ENCODE measurements around the gene NCAM2.
"Not testable (repeated sequence)": the region's sequence is repeated elsewhere in the genome, so short reads cannot be mapped to it uniquely, and the experiment has no call there.

The NCAM2 gene

DNA sequence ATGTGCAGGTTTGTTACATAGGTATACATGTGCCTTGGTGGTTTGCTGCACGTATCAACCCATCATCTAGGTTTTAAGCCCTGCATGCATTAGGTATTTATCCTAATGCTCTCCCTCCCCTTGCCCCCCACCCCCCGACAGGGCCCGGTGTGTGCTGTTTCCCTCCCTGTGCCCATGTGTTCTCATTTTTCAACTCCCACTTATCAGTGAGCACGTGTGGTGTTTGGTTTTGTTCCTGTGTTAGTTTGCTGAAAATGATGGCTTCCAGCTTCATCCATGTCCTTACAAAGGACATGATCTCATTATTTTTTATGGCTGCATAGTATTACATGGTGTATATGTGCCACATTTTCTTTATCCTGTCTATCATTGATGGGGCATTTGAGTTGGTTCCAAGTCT is 151.2 kb downstream of the NCAM2 start:
- not testable (repeated sequence) for H3K4me3 ChIP-seq (ENCODE audit: low read length); H2BK5ac ChIP-seq (ENCODE audit: low read length); H4K5ac ChIP-seq (ENCODE audit: low read length); H3K56ac ChIP-seq (ENCODE audit: low read length); H3K23ac ChIP-seq (ENCODE audit: low read length); H3K27me3 ChIP-seq (ENCODE audit: insufficient read depth, low read length, poor library complexity); H3K36me3 ChIP-seq (ENCODE audit: control insufficient read depth, insufficient read depth, low read length); H2BK15ac ChIP-seq (replicated peaks; ENCODE audit: low read depth); H3K27ac ChIP-seq (ENCODE audit: low read depth, low read length); H3K9ac ChIP-seq (ENCODE audit: low read length); H3K4me2 ChIP-seq (ENCODE audit: low read length); H3K79me2 ChIP-seq (ENCODE audit: control insufficient read depth, insufficient read depth, low read length); H4K8ac ChIP-seq (ENCODE audit: low read depth, low read length); H3K18ac ChIP-seq (ENCODE audit: low read length); H2AK5ac ChIP-seq (ENCODE audit: low read length); H3K4ac ChIP-seq (ENCODE audit: low read depth, low read length); H2BK120ac ChIP-seq (ENCODE audit: low read depth, low read length); DNase-seq; H3K4me1 ChIP-seq (ENCODE audit: control insufficient read depth, low read depth, low read length); H3K79me1 ChIP-seq (ENCODE audit: low read length)
- no CpG with 5 or more reads among the region's 4 CpGs for WGBS (ENCODE audit: extremely low coverage, insufficient coverage, low lambda C conversion rate)

DNA sequence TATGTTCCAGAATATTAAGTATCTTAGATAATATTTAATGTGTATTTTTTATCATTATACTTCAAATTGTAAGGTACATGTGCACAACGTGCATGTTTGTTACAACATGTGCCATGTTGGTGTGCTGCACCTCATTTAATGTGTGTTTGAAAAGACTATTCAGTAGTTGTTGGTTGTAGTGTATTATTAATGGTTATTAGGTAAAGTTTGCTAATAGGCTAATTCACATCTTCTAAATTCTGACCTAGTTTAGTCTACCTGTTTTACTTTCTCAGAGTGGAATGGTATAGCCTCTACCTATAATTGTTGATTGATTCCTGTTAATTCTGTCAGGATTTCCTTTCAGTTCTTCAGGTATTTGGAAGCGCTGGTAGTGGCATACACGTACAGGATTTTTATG is 153.0 kb downstream of the NCAM2 start:
- no peaks in the 10 kb centered on the region for H3K36me3 ChIP-seq (ENCODE audit: control insufficient read depth, insufficient read depth, low read length)
- H3K9ac ChIP-seq (ENCODE audit: low read length) = no peak overlapping the region
- H2AK5ac ChIP-seq (ENCODE audit: low read length) = no peak overlapping the region
- no peaks in the 10 kb centered on the region for H3K27me3 ChIP-seq (ENCODE audit: insufficient read depth, low read length, poor library complexity)
- no peak overlapping the region for H2BK5ac ChIP-seq (ENCODE audit: low read length)
- H2BK15ac ChIP-seq (replicated peaks; ENCODE audit: low read depth) = no peak overlapping the region
- H3K18ac ChIP-seq (ENCODE audit: low read length) = no peak overlapping the region
- no peak overlapping the region for H3K23ac ChIP-seq (ENCODE audit: low read length)
- H3K4me3 ChIP-seq (ENCODE audit: low read length) = no peak overlapping the region
- no peak overlapping the region for H3K4me2 ChIP-seq (ENCODE audit: low read length)
- H3K79me2 ChIP-seq (ENCODE audit: control insufficient read depth, insufficient read depth, low read length) = no peaks in the 10 kb centered on the region
- no peak for DNase-seq
- H3K79me1 ChIP-seq (ENCODE audit: low read length) = no peaks in the 10 kb centered on the region
- no peaks in the 10 kb centered on the region for H3K4me1 ChIP-seq (ENCODE audit: control insufficient read depth, low read depth, low read length)
- no CpG with 5 or more reads among the region's 3 CpGs for WGBS (ENCODE audit: extremely low coverage, insufficient coverage, low lambda C conversion rate)
- H4K8ac ChIP-seq (ENCODE audit: low read depth, low read length) = no peak overlapping the region
- H4K5ac ChIP-seq (ENCODE audit: low read length) = no peak overlapping the region
- H3K4ac ChIP-seq (ENCODE audit: low read depth, low read length) = no peak overlapping the region
- H2BK120ac ChIP-seq (ENCODE audit: low read depth, low read length) = no peak overlapping the region
- H3K27ac ChIP-seq (ENCODE audit: low read depth, low read length) = no peak overlapping the region
- no peak overlapping the region for H3K56ac ChIP-seq (ENCODE audit: low read length)

DNA sequence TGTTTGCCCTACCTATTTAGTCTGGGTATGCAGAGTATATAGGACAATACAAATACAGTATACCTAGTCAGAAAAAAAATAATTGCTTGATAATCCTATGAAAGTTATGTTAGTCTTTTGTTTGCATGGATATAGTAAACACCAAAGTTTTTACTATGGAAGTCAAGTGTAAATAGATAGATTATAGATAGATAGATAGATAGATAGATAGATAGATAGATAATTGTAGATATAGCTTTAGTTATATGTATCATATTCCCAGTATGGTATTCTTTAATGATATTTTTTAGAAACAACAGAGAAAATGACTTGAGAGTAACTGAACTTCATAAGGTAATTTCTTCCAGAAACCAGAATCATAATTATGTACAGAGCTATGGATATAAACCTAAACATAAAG is 158.2 kb downstream of the NCAM2 start:
- Histone ChIP-seq H3K4me2 (ENCODE audit: low read length) (no peak overlapping the region), H3K18ac (ENCODE audit: low read length) (no peak overlapping the region), H2AK5ac (ENCODE audit: low read length) (no peak overlapping the region), H3K36me3 (ENCODE audit: control insufficient read depth, insufficient read depth, low read length) (no peaks in the 10 kb centered on the region), H3K9ac (ENCODE audit: low read length) (no peak overlapping the region), H3K79me1 (ENCODE audit: low read length) (no peaks in the 10 kb centered on the region), H3K56ac (ENCODE audit: low read length) (no peak overlapping the region), H3K79me2 (ENCODE audit: control insufficient read depth, insufficient read depth, low read length) (no peaks in the 10 kb centered on the region), H2BK5ac (ENCODE audit: low read length) (no peak overlapping the region), H3K27ac (ENCODE audit: low read depth, low read length) (no peak overlapping the region), H2BK15ac (replicated peaks; ENCODE audit: low read depth) (no peak overlapping the region), H3K4me1 (ENCODE audit: control insufficient read depth, low read depth, low read length) (no peaks in the 10 kb centered on the region), H3K23ac (ENCODE audit: low read length) (no peak overlapping the region), H3K27me3 (ENCODE audit: insufficient read depth, low read length, poor library complexity) (no peaks in the 10 kb centered on the region), H2BK120ac (ENCODE audit: low read depth, low read length) (no peak overlapping the region), H4K5ac (ENCODE audit: low read length) (no peak overlapping the region), H3K4ac (ENCODE audit: low read depth, low read length) (no peak overlapping the region), H4K8ac (ENCODE audit: low read depth, low read length) (no peak overlapping the region), H3K4me3 (ENCODE audit: low read length) (no peak overlapping the region)
- DNase-seq = no peak

DNA sequence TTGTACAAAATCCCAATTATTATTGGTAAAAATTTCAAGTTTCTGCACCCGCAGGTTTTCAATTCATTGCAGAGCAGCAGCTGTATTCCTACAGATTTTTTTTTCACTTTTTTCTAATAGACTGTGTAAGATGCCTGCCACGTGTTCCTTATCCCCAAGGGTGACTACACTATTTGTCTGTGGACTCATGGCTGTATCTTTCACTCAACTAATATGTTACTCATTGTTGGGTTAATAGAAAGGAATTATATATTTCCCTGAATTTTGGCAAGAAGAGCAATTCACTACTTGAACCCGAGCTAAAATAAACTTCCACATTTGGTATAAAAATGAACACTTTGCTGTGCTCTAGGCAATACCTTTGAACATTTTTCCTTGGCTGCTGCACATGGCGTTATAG is 158.7 kb downstream of the NCAM2 start:
- Histone ChIP-seq H3K79me1 (ENCODE audit: low read length) (no peaks in the 10 kb centered on the region), H3K56ac (ENCODE audit: low read length) (no peak overlapping the region), H2BK120ac (ENCODE audit: low read depth, low read length) (no peak overlapping the region), H4K8ac (ENCODE audit: low read depth, low read length) (no peak overlapping the region), H3K4me1 (ENCODE audit: control insufficient read depth, low read depth, low read length) (no peaks in the 10 kb centered on the region), H3K79me2 (ENCODE audit: control insufficient read depth, insufficient read depth, low read length) (no peaks in the 10 kb centered on the region), H3K36me3 (ENCODE audit: control insufficient read depth, insufficient read depth, low read length) (no peaks in the 10 kb centered on the region), H3K4me2 (ENCODE audit: low read length) (no peak overlapping the region), H3K27ac (ENCODE audit: low read depth, low read length) (no peak overlapping the region), H2BK15ac (replicated peaks; ENCODE audit: low read depth) (no peak overlapping the region), H4K5ac (ENCODE audit: low read length) (no peak overlapping the region), H3K4me3 (ENCODE audit: low read length) (no peak overlapping the region), H3K9ac (ENCODE audit: low read length) (no peak overlapping the region), H2AK5ac (ENCODE audit: low read length) (no peak overlapping the region), H2BK5ac (ENCODE audit: low read length) (no peak overlapping the region), H3K4ac (ENCODE audit: low read depth, low read length) (no peak overlapping the region), H3K18ac (ENCODE audit: low read length) (no peak overlapping the region), H3K23ac (ENCODE audit: low read length) (no peak overlapping the region), H3K27me3 (ENCODE audit: insufficient read depth, low read length, poor library complexity) (no peaks in the 10 kb centered on the region)
- WGBS (ENCODE audit: extremely low coverage, insufficient coverage, low lambda C conversion rate) = no CpG with 5 or more reads among the region's 4 CpGs
- no peak for DNase-seq

DNA sequence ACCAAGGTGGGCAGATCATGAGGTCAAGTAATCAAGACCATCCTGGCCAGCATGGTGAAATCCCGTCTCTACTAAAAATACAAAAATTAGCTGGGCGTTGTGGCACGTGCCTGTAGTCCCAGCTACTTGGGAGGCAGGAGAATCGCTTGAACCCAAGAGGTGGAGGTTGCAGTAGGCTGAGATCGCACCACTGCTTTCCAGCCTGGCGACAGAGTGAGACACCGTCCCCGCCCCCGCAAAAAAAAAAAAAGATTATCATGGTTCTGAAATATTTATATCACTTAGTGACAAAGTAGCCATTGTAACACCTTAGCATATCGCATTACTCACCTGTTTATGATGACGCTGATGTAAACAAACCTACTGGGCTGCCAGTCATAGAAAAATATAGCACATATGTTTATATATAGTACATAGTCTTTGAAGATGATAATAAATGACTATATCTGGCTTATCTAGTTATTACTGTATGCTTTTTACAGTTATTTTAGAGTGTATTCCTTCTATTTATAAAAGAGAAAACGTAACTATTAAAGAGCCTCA is 160.2 kb downstream of the NCAM2 start:
- no peaks in the 10 kb centered on the region for H3K79me1 ChIP-seq (ENCODE audit: low read length)
- H2BK120ac ChIP-seq (ENCODE audit: low read depth, low read length) = no peak overlapping the region
- H2BK15ac ChIP-seq (replicated peaks; ENCODE audit: low read depth) = no peak overlapping the region
- H3K18ac ChIP-seq (ENCODE audit: low read length) = no peak overlapping the region
- no peaks in the 10 kb centered on the region for H3K27me3 ChIP-seq (ENCODE audit: insufficient read depth, low read length, poor library complexity)
- H3K9ac ChIP-seq (ENCODE audit: low read length) = no peak overlapping the region
- no peak overlapping the region for H2BK5ac ChIP-seq (ENCODE audit: low read length)
- H3K4ac ChIP-seq (ENCODE audit: low read depth, low read length) = no peak overlapping the region
- no peak overlapping the region for H4K8ac ChIP-seq (ENCODE audit: low read depth, low read length)
- H2AK5ac ChIP-seq (ENCODE audit: low read length) = no peak overlapping the region
- no peak overlapping the region for H3K4me3 ChIP-seq (ENCODE audit: low read length)
- DNase-seq = no peak
- no peaks in the 10 kb centered on the region for H3K79me2 ChIP-seq (ENCODE audit: control insufficient read depth, insufficient read depth, low read length)
- no peak overlapping the region for H4K5ac ChIP-seq (ENCODE audit: low read length)
- no peaks in the 10 kb centered on the region for H3K36me3 ChIP-seq (ENCODE audit: control insufficient read depth, insufficient read depth, low read length)
- H3K4me2 ChIP-seq (ENCODE audit: low read length) = no peak overlapping the region
- no peak overlapping the region for H3K27ac ChIP-seq (ENCODE audit: low read depth, low read length)
- no CpG with 5 or more reads among the region's 12 CpGs for WGBS (ENCODE audit: extremely low coverage, insufficient coverage, low lambda C conversion rate)
- H3K23ac ChIP-seq (ENCODE audit: low read length) = no peak overlapping the region
- no peak overlapping the region for H3K56ac ChIP-seq (ENCODE audit: low read length)
- no peaks in the 10 kb centered on the region for H3K4me1 ChIP-seq (ENCODE audit: control insufficient read depth, low read depth, low read length)

DNA sequence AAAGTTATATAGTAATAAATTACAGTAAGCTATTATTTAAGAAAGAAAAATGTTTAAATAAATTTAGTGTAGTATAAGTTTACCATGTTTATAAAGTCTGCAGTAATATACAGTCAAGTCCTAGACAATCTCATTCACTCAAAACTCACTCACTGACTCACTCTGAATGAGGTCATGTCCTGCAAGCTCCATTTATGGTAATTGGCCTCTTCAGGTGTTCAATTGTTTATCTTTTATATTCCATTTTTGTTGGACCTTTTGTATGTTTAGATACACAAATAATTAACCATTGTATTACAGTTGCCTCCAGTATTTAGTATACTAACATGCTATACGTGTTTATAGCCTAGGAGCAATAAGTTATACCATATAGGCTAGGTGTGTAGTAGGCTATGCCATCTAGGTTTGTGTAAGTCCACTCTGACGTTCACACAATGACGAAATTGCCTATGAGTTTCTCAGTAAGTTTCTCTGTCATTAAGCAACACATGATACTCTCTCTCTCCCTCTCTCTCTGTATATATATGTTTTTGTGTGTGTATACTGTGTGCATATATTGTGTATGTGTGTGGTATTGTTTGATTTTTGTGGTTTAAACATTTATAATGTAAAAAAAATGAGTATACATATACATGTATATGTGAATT is 161.2 kb downstream of the NCAM2 start:
- H3K18ac ChIP-seq (ENCODE audit: low read length) = no peak overlapping the region
- DNase-seq = no peak
- H3K36me3 ChIP-seq (ENCODE audit: control insufficient read depth, insufficient read depth, low read length) = no peaks in the 10 kb centered on the region
- no peak overlapping the region for H4K8ac ChIP-seq (ENCODE audit: low read depth, low read length)
- no peak overlapping the region for H3K4me3 ChIP-seq (ENCODE audit: low read length)
- no peak overlapping the region for H2BK120ac ChIP-seq (ENCODE audit: low read depth, low read length)
- no peak overlapping the region for H3K9ac ChIP-seq (ENCODE audit: low read length)
- H3K79me1 ChIP-seq (ENCODE audit: low read length) = no peaks in the 10 kb centered on the region
- H3K27ac ChIP-seq (ENCODE audit: low read depth, low read length) = no peak overlapping the region
- no peak overlapping the region for H3K4me2 ChIP-seq (ENCODE audit: low read length)
- no peak overlapping the region for H3K56ac ChIP-seq (ENCODE audit: low read length)
- H3K4ac ChIP-seq (ENCODE audit: low read depth, low read length) = no peak overlapping the region
- H3K4me1 ChIP-seq (ENCODE audit: control insufficient read depth, low read depth, low read length) = no peaks in the 10 kb centered on the region
- no peaks in the 10 kb centered on the region for H3K79me2 ChIP-seq (ENCODE audit: control insufficient read depth, insufficient read depth, low read length)
- H3K27me3 ChIP-seq (ENCODE audit: insufficient read depth, low read length, poor library complexity) = no peaks in the 10 kb centered on the region
- no peak overlapping the region for H2BK15ac ChIP-seq (replicated peaks; ENCODE audit: low read depth)
- H4K5ac ChIP-seq (ENCODE audit: low read length) = no peak overlapping the region
- WGBS (ENCODE audit: extremely low coverage, insufficient coverage, low lambda C conversion rate) = no CpG with 5 or more reads among the region's 3 CpGs
- no peak overlapping the region for H3K23ac ChIP-seq (ENCODE audit: low read length)
- no peak overlapping the region for H2AK5ac ChIP-seq (ENCODE audit: low read length)
- no peak overlapping the region for H2BK5ac ChIP-seq (ENCODE audit: low read length)
